HL-60/S4 treated with phorbol 12-myristate 13-acetate at 8.2 ng/mL for 4 days and 3 days (cell line): ENCODE results near the gene MAD1L1.

Experiments used
- in situ Hi-C: fragments of 300-500 bp; cut with MboI; formaldehyde crosslinking; loops from 2 replicates; pipeline ENCODE4 v1.15.0; 2022; ENCODE audit warnings: low sequenced_read_pairs

Gene MAD1L1

DNA sequence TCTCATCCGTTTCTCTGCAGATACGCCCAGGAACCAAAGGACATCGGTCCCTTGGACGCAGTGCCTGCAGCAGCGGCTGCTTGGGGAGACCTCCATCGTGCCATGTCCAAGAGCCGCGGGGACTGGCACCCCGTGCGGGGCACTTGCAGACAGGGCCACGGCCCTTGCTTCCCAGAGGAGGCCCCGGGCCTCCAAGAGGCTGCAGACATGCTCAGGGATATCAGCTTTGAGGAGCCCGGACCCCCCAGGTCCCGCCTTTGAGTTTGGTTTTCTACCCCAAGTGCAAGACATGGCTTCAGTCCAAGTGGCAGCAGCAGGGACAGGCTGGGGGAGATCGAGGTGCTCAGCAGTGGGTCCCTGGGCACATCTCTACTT is 283.1 kb downstream of the MAD1L1 start:
- in situ Hi-C loops = no loop called here

DNA sequence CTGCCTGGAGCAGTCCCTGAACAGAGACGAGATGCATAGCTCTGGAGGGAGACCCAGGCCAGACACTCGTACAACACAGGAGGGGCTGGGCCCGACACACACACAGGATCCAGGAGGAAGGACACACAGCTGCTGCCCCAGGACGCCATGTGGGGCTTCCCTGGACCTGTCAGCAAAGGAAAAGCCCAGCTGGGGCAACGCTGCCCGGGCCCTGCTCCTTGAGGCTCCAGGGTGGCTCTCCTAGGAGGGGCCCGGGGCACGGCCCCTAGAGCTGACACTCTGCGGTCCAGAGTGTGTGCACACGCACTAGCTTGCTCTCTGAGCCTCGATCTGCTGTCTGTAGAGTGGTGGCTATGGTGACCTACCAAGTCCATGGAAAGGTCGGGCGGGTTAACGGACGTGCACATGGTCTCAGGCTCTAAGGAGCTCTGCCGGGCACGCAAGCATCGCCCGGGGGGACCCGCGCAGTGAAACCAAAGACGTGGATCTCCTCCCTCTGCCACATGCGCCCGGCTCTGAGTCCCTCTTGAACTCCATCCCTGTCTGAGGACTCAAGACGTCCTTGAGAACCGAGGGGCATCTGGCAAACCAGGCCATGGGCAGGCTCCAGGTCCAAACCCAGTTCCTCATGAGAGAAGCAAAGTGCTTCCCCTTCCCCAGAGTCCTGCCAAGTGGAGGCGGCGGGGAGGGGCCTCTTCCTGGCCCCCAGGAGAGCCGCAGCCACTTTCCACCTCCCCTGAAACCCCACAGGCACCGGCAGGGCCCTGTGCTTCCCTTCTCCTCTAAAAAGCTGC is 283.7 kb downstream of the MAD1L1 start:
- in situ Hi-C loops = no loop called here

DNA sequence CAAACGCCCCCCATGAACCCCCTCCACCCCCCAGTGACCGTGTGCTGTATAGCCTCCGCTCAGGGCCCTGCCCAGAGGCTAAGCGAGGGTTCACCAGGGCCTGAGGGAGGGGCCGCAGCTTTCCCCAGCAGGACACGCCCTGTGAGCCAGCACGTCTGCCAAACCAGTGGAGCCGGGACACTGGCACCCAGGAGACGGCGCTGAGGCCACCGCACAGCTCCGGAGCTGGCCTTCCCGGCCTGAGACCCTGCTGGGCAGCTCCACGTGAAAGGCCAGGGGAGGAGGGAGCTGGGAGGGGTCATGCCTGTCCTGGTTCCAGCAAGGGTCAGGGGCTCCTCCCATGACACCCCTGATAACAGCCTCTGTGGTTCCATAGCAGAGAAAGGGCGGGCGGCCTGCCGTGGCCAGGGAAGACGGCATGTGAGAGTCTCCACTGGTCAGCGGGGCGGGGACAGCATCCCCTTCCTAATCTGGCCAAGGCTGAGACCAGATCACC is 284.4 kb downstream of the MAD1L1 start:
- in situ Hi-C loops = no loop called here

DNA sequence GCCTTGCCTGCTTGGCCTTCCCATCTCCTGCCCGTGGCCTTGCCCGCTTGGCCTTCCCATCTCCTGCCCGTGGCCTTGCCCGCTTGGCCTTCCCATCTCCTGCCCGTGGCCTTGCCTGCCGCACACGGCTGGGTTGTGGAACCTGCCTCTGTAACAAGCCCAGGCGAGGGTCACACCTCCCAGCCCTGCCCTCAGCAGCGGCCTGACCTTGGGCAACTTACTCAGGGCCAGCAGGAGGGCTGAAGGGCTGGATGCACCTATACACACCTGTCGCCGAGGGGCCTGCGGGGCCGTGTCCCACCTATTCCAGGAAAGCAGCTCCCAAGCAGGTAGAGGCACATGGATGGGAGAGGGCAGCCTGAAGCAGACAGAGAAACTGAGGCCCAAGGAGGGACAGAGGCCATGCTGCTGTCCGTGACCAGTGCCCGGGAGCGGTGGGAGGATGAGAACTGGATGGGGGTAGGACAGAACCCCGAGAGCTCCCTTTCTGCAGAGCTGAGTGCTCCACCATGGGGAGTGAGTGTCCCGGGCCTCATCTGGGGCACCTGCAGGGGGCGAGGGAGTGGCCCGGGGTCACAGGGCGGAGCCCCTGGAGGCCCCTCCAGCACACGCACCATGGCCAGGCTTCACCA is 285.0 kb downstream of the MAD1L1 start:
- in situ Hi-C loops = no loop called here

DNA sequence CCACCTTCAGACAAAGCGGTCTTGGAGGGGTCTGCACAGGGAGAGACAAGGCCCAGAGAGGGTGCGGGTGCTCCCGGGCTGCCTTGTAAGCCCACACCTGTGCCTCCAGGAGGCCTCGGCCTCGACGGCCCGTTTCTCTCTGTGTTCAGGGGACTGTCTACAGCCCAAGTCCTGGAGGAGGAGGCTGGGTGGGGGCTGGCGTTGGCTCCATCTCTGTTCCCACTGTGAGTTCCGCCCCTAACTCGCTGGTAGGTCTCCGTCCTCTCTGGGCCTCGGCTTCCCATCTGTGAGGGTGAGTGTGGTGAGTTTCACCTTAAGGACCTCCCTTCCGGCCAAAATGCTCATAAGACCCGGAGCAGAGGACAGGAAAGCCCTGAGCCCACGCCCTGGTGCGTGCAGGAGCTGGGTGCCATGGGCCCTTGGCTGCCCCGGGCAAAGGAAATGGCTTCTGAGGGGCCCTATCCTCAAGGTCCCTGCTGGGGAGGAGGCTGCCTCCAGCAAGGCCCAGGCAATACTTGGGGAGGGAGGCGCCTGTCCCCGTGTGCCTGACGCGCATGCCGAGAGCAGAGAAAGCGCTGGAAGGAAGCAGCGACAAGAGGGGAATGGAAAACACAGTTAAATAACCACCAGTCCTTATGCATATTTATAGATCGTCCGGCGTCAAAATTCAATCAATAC is 285.8 kb downstream of the MAD1L1 start:
- in situ Hi-C loops = no loop called here

DNA sequence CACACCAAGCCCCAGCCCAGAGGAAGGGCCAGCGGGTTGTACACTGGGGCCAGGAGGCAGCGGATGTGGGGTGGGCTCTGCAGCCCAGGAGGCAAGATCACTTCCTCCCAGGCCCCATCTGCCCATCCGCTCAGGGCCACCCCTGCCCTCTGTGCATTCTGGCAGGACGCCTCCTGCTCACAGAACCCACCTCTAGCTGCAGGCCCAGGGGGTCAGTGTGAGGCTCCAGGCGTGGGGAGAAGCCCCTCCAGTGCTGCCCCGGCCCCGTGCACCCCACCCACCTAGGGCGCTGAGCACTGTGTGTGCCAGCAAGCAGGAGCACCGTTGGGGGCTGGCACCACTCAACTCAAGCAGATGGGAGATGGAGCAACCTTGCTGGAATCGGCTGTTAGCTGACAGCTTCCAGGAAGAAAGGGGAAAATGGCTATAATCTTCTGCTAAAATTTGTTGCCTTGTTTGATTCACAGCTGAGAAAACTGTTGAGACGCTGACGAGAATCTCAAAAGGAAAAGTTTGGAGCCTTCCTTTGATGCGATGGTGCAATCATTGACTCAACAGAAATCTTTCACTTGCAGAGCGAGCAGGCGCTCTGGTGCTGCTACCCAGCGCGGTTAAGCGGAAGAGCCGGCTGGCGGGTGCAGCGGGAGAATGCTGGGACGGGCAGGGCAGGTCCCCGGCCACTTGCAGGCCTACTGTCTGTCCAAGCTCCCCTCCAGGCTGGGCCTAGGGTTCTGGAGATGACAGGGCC is 286.5 kb downstream of the MAD1L1 start:
- in situ Hi-C loops = no loop called here

DNA sequence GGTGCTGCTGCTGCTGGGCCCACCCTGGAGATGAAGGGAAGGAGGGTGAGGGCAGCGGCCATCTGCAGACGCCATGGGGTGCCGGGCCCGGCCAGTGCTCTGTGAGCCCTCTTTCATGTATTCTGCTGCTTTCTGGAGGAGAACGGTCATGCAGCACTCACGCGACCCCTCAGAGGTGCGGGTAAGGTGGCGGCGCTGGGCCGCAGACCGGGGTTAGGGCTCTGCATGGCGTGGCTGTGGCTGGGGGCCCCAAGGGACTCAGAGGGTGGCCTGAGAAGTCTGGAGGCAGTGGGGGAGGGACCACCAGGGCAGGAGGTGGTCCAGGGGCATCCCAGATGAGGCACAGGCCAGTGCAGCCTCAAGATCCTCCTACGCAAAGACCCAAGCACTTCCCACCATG is 287.2 kb downstream of the MAD1L1 start:
- in situ Hi-C loops = no loop called here

DNA sequence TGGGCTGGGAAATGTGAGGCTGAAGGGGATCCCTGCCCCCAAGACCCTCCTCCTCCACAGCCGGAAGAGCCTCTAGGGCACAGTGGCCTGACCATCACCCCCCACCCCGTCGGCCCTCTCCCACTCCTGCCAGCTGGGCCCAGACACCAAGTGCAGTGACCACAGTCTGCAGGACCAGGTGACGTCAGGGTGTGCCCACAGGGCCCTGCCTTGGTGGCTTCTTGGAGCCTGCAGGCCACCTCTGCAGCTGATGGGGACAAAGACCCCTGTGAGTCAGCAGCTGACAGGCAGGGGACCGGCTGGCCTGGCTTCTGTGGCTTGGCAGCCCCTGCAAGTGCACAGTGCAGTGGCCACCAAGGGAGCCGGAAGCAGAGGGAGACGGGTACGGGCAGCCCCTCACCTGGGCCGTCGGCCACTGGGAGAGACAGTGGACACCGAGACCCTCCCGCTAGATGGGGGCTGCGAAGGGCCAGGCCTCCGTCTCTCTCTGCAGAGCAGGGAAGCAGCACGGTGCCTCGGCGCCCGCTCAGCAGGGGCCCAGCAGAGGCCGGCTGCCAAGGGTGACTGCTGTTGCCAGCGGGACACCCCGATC is 288.0 kb downstream of the MAD1L1 start:
- in situ Hi-C loops = no loop called here

DNA sequence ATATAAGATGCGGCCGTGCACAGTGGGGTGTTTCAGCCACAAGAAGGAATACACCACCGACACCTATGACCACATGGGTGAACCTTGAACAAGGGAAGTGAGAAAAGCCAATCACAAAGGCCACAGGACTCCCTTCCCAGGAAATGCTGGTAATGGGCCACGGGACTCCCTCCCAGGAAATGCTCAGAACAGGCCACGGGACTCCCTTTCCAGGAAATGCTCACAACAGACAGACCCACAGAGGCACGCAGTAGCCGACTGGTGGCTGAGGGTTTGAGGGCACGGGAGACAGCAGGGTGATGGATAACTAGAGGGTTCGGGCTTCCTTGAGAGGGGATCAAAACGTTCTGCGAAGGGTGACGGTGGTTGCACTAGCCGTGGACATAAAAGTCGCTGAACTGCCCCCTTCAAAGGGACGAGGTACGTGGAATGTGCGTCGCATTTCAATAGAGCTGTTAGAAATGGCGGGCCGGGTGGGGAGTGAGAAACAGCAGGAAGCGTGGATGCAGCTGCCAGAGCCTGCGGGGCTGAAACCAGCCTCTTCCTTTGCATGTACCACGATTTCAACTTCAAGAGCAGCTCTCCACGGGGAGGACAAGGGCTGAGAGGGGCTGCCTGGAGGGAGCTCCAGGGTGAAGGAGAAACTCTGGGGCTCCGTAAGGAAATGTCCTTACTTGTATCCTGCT is 288.7 kb downstream of the MAD1L1 start:
- in situ Hi-C loops = no loop called here

DNA sequence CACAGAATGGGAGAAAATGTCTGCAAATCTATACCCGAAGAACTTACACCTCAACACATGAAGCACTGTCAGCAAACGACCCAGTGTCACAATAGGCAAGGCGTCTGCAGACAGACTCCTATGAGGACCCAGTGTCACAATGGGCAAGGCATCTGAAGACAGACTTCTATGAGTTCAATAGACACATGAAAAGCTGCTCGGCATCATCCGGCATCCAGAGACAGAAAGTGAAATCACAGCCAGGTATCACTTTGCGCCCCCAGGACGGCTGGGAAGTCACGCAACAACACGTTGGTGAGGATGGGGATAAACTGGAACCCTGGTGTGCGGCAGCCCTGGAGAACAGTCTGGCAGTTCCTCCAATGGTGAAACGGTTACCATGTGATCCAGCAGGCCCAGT is 289.4 kb downstream of the MAD1L1 start:
- in situ Hi-C loops = no loop called here

DNA sequence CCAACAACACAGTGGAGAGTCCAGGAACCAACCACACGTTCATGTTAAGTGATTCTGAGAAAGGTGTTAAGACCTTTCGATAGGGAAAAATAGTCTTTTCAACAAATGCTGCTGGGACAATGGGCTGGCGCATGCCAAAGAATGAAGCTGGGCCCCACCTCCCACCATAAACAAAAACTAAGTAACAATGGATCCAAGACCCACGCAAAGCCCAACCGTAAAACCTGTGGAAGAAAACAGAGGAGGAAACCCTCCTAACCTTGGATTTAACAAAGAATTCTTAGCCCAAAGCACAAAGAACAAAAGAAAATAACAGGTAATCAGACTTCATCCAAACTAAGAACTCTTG is 289.8 kb downstream of the MAD1L1 start:
- in situ Hi-C loops = no loop called here

DNA sequence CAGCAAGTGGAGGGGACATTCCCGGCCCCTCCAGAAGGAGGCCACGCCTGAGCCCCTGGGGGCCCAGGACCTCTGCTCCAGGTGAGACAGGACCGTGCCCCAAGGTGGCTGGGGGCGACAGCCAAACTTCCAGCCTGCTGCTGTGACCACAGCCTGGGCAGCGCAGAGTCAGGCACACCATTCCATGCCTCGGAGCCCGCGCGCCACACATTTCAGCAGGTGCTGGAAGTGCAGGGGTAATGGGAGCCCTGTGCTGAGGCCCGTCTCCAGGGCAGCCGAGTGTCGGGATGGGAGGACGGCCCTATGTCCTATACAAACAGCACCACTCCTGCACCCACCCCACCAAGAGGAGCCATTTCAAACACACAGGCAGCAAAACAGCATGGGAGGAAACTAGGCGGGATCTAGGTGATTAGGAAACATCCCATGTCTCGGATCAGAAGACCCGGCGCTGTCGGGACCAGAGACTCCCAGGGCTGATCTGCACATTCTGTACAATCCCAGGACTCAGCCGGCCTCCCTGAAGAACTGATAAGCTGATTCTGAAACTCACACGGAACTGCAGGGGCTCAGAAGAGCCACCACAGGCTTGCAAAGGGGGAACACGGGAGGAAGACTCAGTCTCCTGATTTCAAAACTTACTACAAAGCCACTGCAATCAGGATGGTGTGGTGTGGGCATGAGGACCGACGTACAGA is 290.4 kb downstream of the MAD1L1 start:
- in situ Hi-C loops = no loop called here

DNA sequence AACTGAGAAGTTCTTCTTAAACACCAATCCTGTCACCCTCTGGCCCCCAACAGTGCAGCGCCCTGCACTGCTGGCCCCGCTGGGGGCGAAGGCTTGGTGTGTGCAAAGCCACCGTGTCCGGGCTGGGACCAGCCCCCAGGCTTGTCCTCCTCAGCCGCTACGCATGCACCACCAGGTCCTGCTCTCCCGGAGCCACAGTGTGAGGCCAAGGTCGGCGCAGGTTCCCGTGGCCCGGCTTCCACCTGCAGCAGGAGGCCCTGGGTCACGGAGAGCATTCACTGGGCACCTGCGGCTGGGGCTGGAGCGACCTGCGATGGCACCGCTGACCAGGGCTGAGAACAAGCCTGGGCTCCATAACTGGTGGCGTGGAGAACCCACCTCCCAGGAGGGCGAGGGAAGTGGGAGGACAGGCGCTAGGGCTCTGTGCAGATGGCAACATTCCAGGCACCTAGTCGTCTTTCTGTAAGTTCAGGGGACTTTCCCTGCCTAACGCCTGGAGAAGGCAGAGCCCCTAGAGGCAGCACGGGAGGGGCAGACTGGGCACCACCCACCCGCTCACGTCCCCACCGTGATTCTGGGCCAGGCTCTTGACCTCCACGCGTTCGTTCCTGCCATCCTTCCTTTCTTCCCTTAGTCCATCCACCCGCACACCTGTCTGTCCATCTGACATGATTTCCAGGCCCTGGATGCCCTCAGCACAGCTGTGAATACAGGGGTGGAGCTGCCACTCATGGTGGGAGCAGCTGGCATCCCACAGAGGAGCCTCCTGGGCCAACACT is 291.1 kb downstream of the MAD1L1 start:
- in situ Hi-C loops = no loop called here

DNA sequence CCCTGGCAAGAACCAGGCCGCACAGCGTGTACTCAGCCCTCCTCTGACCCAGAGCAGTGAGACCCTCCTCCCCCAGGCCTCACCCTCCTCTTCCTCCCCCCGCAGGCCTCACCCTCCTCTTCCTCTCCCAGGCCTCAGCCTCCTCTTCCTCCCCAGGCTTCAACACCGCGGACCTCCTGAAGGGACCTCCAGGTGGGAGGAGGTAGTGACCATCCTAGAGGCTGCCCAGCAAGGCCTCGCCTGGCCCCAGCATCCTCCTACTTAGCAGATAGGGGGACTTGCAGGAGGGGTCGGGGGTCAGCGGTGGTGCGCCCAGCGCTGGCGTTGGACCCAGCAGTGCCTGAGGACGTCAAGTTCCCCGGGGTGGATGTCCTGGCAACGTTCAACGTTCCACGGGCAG is 291.9 kb downstream of the MAD1L1 start:
- in situ Hi-C loops = no loop called here

DNA sequence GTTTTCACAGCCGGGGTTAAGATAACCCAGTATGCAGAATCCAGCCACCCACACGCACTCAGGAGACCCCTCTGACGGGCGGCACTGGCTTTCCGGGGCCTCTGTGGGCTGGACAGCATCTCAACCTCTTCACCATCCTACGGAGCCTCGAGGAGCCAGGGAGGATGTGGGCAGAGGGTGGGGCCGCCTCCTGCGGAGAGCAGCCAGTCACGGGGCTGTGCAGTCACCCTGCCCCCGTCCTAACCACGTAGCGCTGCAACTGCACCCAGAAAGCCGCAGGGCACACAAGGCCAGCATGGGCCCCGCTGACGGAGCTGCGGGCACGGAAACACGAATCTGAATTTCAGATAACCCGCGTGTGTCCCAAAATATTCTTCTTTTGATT is 292.4 kb downstream of the MAD1L1 start:
- in situ Hi-C loops = no loop called here

DNA sequence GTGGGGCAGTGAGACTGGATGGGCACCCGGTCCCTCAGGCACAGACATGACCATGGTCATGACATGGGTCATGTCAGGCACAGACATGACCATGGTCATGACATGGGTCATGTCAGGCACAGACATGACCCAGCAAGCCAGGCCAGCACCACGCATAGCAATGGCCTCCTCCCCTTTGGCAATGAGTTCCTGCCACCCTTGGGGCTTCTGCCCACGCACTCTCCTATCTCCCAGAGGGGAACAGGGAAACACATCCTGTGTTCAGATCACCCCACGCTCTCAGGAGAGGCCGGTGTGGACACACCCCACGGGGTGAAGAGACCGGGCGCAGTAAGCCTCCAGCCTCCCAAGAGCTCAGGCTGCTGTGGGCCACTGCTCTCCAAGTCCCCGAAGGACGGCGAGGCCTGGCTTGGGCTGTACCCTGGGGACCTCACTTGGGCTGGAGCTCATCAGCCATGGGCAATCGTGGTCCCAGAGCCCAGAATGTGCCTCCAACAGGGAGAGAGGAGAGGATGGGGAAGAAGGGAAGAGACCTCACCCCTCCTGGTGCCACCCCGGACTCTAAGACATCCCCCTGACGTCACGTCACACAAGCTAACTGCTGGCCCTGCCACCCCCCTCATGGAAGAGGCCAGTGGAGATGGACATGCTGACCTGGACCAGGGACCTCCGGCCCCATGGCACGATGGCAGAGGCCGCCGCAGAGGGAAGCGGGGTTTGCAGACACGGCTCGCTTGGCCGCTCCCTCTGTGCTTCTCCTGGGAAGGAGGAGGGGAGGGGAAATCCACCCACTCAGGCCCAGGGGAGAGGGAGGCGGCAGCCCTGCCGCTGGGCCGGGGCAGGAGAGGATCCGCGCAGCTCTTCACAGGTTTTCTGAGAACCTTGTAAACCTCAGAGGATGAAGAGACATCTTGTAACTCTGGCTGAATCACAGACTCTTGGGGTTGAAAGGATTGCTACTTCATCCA is 293.0 kb downstream of the MAD1L1 start:
- in situ Hi-C loops = no loop called here

DNA sequence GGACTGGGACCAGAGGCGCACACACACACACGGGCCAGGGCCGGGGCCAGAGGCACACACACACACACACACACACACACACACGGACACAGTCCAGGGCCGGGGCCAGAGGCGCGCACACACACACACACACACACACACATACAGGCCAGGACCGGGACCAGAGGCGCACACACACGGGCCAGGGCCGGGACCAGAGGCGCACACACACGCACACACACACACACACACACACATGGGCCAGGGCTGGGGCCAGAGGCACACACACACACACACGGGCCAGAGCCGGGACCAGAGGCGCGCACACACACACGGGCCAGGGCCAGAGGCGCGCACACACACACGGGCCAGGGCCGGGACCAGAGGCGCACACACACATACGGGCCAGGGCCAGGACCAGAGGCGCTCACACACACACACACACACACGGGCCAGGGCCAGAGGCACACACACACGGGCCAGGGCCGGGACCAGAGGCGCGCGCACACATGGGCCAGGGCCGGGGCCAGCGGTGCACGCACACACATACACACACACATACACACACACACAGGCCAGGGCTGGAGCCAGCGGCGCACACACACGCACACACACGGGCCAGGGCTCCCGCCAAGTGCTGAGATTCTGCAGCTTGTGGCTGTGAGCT is 293.8 kb downstream of the MAD1L1 start:
- in situ Hi-C loops = no loop called here

DNA sequence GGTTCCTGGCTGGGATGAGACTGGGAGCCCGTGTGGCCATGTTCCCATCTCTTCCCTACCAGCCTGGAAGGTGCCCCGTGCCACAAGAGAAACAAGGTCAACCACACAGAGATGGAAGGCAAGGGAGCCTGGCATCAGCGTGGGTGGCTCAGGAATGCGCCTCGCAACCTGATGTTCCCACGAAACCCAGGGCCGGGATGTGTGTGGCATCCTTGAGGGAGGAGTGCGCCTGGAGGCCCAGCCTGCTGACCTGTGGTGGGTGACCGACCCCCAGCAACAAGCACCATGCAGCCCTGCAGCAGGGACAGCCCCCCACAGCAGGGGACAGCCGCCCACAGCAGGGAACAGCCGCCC is 295.5 kb downstream of the MAD1L1 start:
- in situ Hi-C loops = no loop called here
